Peyer's patch (tissue), 4 donors: Measurements from ENCODE around the gene CSNK1G1.

Source experiments
- POLR2A ChIP-seq, 2 donors: fragments of 450-650 bp; IDR thresholded peaks; one replicate each; pipeline ENCODE4 v1.5.1; 2017; ENCODE audit warnings: antibody characterized with exemption in 2 of 2, mild to moderate bottlenecking in 2 of 2, moderate library complexity in 2 of 2
- TF ChIP-seq, protein P1 (sequence below), 6 experiments: fragments of 450-650 bp in 4 of 6; fragments of 200-600 bp in 2 of 6; sonication (generic) in 1 of 6; IDR thresholded peaks; one replicate each; pipeline ENCODE4 v1.5.1; 2017 to 2019; ENCODE audit warnings: antibody characterized with exemption in 6 of 6, mild to moderate bottlenecking in 3 of 6, moderate library complexity in 1 of 6

DNA sequence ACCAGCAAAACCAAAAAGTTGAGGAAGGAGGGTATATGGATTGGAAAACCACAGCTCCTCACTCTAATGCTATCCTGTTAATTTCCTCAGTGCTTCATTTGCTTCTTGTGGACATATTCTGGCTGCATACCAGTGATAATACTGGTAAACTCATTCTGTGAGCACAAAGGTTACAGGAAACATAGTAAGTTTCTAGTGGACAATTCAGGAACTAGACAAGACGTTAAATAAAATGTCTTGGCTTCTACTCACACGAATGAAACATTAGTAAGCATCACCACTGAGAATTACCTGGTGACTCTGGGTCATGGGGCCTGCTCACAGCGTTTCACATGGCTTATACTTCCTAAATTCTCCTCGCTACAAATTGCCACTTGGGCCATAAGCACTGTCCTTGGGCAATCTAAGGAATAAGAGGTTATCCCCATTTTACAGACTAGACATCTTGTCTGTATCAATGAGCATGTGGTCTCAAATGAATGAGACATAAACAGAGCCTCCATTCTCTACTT is 173.1 kb downstream of the CSNK1G1 start:
- TF ChIP-seq POLR2A (IDR thresholded peaks at IDR 0.05), result no peak
- TF ChIP-seq, protein P1, sequence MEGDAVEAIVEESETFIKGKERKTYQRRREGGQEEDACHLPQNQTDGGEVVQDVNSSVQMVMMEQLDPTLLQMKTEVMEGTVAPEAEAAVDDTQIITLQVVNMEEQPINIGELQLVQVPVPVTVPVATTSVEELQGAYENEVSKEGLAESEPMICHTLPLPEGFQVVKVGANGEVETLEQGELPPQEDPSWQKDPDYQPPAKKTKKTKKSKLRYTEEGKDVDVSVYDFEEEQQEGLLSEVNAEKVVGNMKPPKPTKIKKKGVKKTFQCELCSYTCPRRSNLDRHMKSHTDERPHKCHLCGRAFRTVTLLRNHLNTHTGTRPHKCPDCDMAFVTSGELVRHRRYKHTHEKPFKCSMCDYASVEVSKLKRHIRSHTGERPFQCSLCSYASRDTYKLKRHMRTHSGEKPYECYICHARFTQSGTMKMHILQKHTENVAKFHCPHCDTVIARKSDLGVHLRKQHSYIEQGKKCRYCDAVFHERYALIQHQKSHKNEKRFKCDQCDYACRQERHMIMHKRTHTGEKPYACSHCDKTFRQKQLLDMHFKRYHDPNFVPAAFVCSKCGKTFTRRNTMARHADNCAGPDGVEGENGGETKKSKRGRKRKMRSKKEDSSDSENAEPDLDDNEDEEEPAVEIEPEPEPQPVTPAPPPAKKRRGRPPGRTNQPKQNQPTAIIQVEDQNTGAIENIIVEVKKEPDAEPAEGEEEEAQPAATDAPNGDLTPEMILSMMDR (IDR thresholded peaks at IDR 0.05), result no peak
